Neural progenitor cell (in vitro differentiated cells): ENCODE data around the gene RSPH9. TPM values are rescaled to one million over a fixed set of nuclear protein-coding genes. Genes with fewer than 3 reads are reported as not detected.

Experiments used
- DNase-seq: peaks from one replicate; pipeline ENCODE4 v3.0.0-alpha.2; 2016; ENCODE audit warnings: low spot score
- H2AFZ ChIP-seq: fragments of 200-600 bp; sonication (generic); replicated peaks from 2 replicates; pipeline ENCODE4 v1.6.1; 2016; ENCODE audit warnings: antibody characterized with exemption
- H3F3A ChIP-seq: fragments of 200-600 bp; sonication (generic); 2 replicates; pipeline ENCODE4 v1.6.1; 2016; ENCODE audit warnings: antibody characterized with exemption, low read depth
- H3K27ac ChIP-seq: fragments of 200-600 bp; sonication (generic); 2 replicates; pipeline ENCODE4 v1.5.1; 2016; ENCODE audit warnings: mild to moderate bottlenecking
- H3K27me3 ChIP-seq: fragments of 200-600 bp; sonication (generic); 2 replicates; pipeline ENCODE4 v1.6.1; 2016; ENCODE audit warnings: mild to moderate bottlenecking, moderate library complexity
- H3K36me3 ChIP-seq: fragments of 200-600 bp; sonication (generic); 2 replicates; pipeline ENCODE4 v1.5.1; 2016
- H3K4me1 ChIP-seq: fragments of 200-600 bp; sonication (generic); 2 replicates; pipeline ENCODE4 v1.6.1; 2016; ENCODE audit warnings: mixed run types
- H3K4me2 ChIP-seq: fragments of 200-600 bp; sonication (generic); 2 replicates; pipeline ENCODE4 v1.6.1; 2016
- H3K4me3 ChIP-seq: fragments of 200-600 bp; sonication (generic); 2 replicates; pipeline ENCODE4 v1.5.1; 2016
- H3K79me2 ChIP-seq: fragments of 200-600 bp; sonication (generic); 2 replicates; pipeline ENCODE4 v1.6.1; 2016; ENCODE audit warnings: low read depth
- H3K9ac ChIP-seq: fragments of 200-600 bp; sonication (generic); 2 replicates; pipeline ENCODE4 v1.6.1; 2016
- H3K9me3 ChIP-seq: fragments of 200-600 bp; sonication (generic); 2 replicates; pipeline ENCODE4 v1.5.1; 2016; ENCODE audit warnings: low read depth
- H4K20me1 ChIP-seq: fragments of 200-600 bp; sonication (generic); 2 replicates; pipeline ENCODE4 v1.6.1; 2016; ENCODE audit warnings: low read depth
- H3K27ac Mint-ChIP-seq: 3 replicates; pipeline ENCODE4 v1.8.0; 2021; ENCODE audit warnings: mixed read lengths
- H3K27me3 Mint-ChIP-seq: 2 replicates; pipeline ENCODE4 v1.8.0; 2022; ENCODE audit warnings: low read depth, mild to moderate bottlenecking, inconsistent platforms, moderate library complexity, mixed read lengths; ENCODE audit not compliant: insufficient read depth
- H3K36me3 Mint-ChIP-seq: 3 replicates; pipeline ENCODE4 v1.8.0; 2021; ENCODE audit warnings: mixed read lengths
- H3K4me1 Mint-ChIP-seq: 3 replicates; pipeline ENCODE4 v1.8.0; 2021; ENCODE audit warnings: mixed read lengths
- H3K4me3 Mint-ChIP-seq: 3 replicates; pipeline ENCODE4 v1.8.0; 2021; ENCODE audit warnings: mild to moderate bottlenecking, moderate library complexity, mixed read lengths
- H3K9me3 Mint-ChIP-seq: 3 replicates; pipeline ENCODE4 v1.8.0; 2020; ENCODE audit warnings: mixed read lengths
- EZH2 ChIP-seq: fragments of 200-600 bp; sonication (generic); IDR thresholded peaks from 2 replicates; pipeline ENCODE4 v1.6.1; 2017; ENCODE audit warnings: antibody characterized with exemption, mild to moderate bottlenecking, moderate library complexity
- EZH2phosphoT487 ChIP-seq: fragments of 200-600 bp; sonication (generic); IDR thresholded peaks from 2 replicates; pipeline ENCODE4 v1.6.1; 2017; ENCODE audit warnings: antibody characterized with exemption
- total RNA-seq: library from RNA; depleted of rRNA; stranded (reverse); fragments of >200 nt; gene quantifications from 2 replicates; pipeline ENCODE4 v1.2.3, GENCODE V29; 2015; ENCODE audit warnings: low replicate concordance
- TF ChIP-seq, protein P1 (sequence below): fragments of 200-600 bp; sonication (generic); IDR thresholded peaks from 2 replicates; pipeline ENCODE4 v1.5.1; 2017; ENCODE audit warnings: antibody characterized with exemption, mild to moderate bottlenecking

Gene RSPH9
- total RNA-seq, 1 donor from 2014 or later = 0.47 TPM

DNA sequence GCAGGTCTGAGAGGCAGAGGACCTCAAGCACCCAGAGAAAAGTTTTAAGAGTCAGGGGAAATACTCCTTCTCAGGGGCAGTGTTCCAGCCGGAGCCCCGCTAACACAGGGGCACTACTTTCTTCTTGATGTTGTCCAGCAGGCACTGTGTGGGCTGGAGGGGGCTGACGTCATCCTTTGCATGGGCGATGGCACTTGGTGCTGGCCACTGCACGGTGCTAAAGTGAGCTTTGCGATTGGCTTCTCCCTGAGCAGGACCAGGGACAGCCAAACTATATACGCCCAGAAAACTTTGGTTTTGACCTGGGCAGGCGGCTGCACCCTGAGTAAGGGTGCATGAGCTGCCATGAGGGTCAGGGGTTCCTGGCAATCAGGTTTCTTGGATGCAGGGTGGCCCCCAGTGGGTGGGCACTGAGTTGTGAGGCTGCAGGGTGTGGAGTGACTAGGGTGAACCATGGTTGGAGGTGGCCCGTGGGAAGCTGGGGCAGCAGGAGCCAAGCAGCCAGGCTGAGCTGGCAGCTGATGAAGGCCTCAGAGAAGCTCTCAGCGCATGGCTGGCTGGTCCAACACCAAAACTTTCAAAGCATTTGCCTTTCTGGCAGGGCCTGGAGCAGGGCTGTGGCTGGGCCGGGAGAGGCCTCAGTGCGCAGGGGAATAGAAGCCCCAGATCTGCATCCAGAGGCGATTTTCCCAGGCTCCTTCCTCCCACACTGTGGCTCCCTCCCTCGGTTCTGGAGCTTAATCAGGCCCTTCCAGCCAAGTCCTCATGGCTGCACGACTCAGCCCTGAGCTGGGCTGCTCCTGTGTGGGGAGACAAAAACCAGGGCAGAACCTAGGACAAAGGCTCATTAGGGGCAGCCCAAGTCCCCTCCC is 24.4 kb downstream of the RSPH9 start:
- peaks cover 22% of the 10 kb centered on the region for H3K4me1 Mint-ChIP-seq
- H3K9ac ChIP-seq = no peak overlapping the region
- H3K4me2 ChIP-seq = peak overlapping the region; percentile 39

DNA sequence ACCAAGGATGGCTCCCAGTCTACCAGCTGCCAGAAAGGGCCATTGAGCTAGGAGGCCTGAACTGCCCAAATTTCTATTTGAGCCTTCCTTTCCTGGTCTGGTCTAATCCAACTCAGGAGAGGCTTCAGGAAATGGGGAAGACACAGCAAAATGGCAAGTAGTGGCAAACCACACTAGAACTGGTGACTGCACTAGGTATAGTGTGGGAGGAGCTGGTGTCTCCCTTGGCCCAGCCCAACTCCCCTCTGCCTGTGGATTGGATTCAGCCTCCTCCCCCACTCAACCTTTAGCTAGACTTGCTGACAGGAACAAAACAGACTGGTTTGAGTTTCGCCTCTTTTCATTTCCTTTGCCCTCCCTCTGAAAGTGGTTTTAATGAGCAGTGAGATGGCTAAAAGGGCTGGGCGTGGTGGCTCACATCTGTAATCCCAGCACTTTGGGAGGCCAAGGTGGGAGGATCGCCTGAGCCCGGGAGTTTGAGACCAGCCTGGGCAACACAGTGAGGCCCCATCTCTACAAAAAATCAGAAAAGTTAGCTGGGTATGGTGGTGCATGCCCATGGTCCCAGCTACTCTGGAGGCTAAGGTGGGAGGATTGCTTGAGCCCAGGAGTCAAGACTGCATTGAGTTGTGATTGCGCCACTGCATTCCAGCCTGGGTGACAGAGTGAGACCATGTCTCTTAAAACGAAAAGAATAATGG is 25.2 kb downstream of the RSPH9 start:
- H3K36me3 Mint-ChIP-seq = peaks cover 13% of the 10 kb centered on the region
- Histone ChIP-seq H3K4me1 (peaks cover 29% of the 10 kb centered on the region), H3F3A (peaks cover 43% of the 10 kb centered on the region), H2AFZ (no peak overlapping the region), H3K27me3 (no peaks in the 10 kb centered on the region), H3K79me2 (no peaks in the 10 kb centered on the region), H3K4me3 (no peak overlapping the region), H3K36me3 (no peaks in the 10 kb centered on the region), H3K9me3 (no peaks in the 10 kb centered on the region), H3K27ac (peak overlapping the region; percentile 91), H4K20me1 (no peaks in the 10 kb centered on the region), H3K9ac (no peak overlapping the region), H3K4me2 (peak overlapping the region; percentile 39)
- H3K27me3 Mint-ChIP-seq = peaks cover 10% of the 10 kb centered on the region
- peaks cover 22% of the 10 kb centered on the region for H3K4me1 Mint-ChIP-seq
- H3K9me3 Mint-ChIP-seq = no peaks in the 10 kb centered on the region
- no peak overlapping the region for H3K4me3 Mint-ChIP-seq
- no peak for DNase-seq
- no peak overlapping the region for H3K27ac Mint-ChIP-seq
- TF ChIP-seq EZH2 = no peak
- no peak for TF ChIP-seq EZH2phosphoT487
- TF ChIP-seq, protein P1, sequence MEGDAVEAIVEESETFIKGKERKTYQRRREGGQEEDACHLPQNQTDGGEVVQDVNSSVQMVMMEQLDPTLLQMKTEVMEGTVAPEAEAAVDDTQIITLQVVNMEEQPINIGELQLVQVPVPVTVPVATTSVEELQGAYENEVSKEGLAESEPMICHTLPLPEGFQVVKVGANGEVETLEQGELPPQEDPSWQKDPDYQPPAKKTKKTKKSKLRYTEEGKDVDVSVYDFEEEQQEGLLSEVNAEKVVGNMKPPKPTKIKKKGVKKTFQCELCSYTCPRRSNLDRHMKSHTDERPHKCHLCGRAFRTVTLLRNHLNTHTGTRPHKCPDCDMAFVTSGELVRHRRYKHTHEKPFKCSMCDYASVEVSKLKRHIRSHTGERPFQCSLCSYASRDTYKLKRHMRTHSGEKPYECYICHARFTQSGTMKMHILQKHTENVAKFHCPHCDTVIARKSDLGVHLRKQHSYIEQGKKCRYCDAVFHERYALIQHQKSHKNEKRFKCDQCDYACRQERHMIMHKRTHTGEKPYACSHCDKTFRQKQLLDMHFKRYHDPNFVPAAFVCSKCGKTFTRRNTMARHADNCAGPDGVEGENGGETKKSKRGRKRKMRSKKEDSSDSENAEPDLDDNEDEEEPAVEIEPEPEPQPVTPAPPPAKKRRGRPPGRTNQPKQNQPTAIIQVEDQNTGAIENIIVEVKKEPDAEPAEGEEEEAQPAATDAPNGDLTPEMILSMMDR = no peak

More for the DNA sequence above, 24.4 kb downstream of the RSPH9 start:
- peaks cover 10% of the 10 kb centered on the region for H3K27me3 Mint-ChIP-seq
- peak; percentile 64 for DNase-seq
- peaks cover 29% of the 10 kb centered on the region for H3K4me1 ChIP-seq
- no peak overlapping the region for H3K4me3 Mint-ChIP-seq
- H3K27ac ChIP-seq = peak overlapping the region; percentile 91
- no peaks in the 10 kb centered on the region for H3K27me3 ChIP-seq
- no peaks in the 10 kb centered on the region for H3K36me3 ChIP-seq
- no peaks in the 10 kb centered on the region for H3K9me3 ChIP-seq
- no peaks in the 10 kb centered on the region for H4K20me1 ChIP-seq
- H3F3A ChIP-seq = peaks cover 43% of the 10 kb centered on the region
- H3K9me3 Mint-ChIP-seq = no peaks in the 10 kb centered on the region
- H2AFZ ChIP-seq = no peak overlapping the region
- peaks cover 9% of the 10 kb centered on the region for H3K36me3 Mint-ChIP-seq
- no peaks in the 10 kb centered on the region for H3K79me2 ChIP-seq
- H3K4me3 ChIP-seq = no peak overlapping the region
- peak overlapping the region; percentile 91 for H3K27ac Mint-ChIP-seq
- no peak for TF ChIP-seq EZH2
- no peak for TF ChIP-seq EZH2phosphoT487
- TF ChIP-seq, protein P1 = no peak

DNA sequence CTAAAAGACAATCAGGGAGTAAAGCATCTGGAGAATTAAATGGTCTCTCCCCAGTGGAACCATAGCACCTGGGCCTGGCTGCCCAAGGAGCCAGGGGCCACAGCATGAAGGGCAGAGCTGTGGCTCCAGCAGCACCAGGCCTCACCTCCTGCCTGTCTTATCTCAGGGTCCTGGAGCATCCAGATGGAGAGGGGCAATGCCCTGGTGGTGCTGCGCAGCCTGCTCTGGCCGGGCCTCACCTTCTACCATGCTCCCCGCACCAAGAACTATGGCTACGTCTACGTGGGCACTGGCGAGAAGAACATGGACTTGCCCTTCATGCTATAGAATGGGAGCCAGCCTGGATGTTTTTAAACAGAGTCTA is 25.8 kb downstream of the RSPH9 start:
- H3K4me1 Mint-ChIP-seq = peaks cover 22% of the 10 kb centered on the region
- TF ChIP-seq, protein P1 = no peak
- TF ChIP-seq EZH2 = no peak
- no peak overlapping the region for H3K4me3 ChIP-seq
- H3K27ac ChIP-seq = no peak overlapping the region
- peaks cover 14% of the 10 kb centered on the region for H3K36me3 Mint-ChIP-seq
- no peaks in the 10 kb centered on the region for H3K36me3 ChIP-seq
- peaks cover 29% of the 10 kb centered on the region for H3K4me1 ChIP-seq
- peaks cover 10% of the 10 kb centered on the region for H3K27me3 Mint-ChIP-seq
- H4K20me1 ChIP-seq = no peaks in the 10 kb centered on the region
- H3K9ac ChIP-seq = no peak overlapping the region
- H3F3A ChIP-seq = peaks cover 43% of the 10 kb centered on the region
- no peak overlapping the region for H3K4me2 ChIP-seq
- no peaks in the 10 kb centered on the region for H3K79me2 ChIP-seq
- no peak for DNase-seq
- H3K9me3 Mint-ChIP-seq = no peaks in the 10 kb centered on the region
- no peak overlapping the region for H2AFZ ChIP-seq
- no peaks in the 10 kb centered on the region for H3K9me3 ChIP-seq
- H3K27me3 ChIP-seq = no peaks in the 10 kb centered on the region
- H3K27ac Mint-ChIP-seq = no peak overlapping the region
- no peak overlapping the region for H3K4me3 Mint-ChIP-seq
